ENCODE data around the gene TMEM255A.

DNA sequence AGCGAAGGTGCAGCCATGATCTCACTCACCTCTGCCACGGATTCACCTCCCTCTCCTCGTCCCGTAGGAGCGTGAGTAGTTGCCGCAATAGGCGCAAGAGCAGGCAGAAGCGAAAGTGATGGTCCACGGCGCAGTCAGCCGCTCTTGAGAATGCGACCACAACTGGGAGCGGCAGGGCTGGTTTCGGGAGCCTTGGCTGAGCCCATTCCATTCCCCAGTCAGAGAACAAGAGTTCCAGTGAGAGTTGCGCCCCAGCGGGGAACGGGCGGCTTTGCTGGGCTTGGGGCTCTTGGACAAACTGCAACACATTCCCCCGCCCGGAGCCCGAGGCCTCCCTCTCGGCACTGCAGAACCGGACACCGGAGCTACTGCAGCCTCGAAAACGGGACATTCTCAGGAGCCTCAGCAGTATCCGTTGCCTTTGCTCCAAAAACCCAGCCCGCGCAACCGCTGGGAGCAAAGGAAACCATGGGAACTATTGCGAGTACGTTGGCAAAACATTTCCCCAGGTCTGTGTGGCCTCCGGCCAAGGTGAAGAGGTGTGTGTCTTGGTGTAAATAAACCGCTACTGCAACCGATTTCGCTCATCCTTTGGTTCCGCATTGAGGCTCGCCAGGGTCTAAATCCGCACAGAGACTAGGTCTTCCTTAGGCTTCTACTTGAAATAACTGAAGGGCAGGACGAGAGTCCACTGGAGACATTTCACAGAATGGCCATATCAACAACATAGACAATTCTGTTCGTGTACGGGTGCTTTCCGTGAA is 66.3 kb downstream of the TMEM255A start:
- TF ChIP-seq, protein P1, sequence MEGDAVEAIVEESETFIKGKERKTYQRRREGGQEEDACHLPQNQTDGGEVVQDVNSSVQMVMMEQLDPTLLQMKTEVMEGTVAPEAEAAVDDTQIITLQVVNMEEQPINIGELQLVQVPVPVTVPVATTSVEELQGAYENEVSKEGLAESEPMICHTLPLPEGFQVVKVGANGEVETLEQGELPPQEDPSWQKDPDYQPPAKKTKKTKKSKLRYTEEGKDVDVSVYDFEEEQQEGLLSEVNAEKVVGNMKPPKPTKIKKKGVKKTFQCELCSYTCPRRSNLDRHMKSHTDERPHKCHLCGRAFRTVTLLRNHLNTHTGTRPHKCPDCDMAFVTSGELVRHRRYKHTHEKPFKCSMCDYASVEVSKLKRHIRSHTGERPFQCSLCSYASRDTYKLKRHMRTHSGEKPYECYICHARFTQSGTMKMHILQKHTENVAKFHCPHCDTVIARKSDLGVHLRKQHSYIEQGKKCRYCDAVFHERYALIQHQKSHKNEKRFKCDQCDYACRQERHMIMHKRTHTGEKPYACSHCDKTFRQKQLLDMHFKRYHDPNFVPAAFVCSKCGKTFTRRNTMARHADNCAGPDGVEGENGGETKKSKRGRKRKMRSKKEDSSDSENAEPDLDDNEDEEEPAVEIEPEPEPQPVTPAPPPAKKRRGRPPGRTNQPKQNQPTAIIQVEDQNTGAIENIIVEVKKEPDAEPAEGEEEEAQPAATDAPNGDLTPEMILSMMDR (IDR thresholded peaks at IDR 0.05): peak in 1 of 7 experiments; percentile 20
- TF ChIP-seq POLR2A (IDR thresholded peaks at IDR 0.05): peak in 2 of 3 donors; percentile 50 to 66
